Lung (tissue), 12 donors: ENCODE measurements around the gene MARCHF3. TPM values are rescaled to one million over a fixed set of nuclear protein-coding genes. Genes with fewer than 3 reads are reported as not detected.

ENCODE experiments used
- ATAC-seq: fragments of 200-7000 bp; cut with Tn5 transposase; one replicate; pipeline ENCODE4 v1.9.1; 2020; ENCODE audit warnings: moderate number of reproducible peaks; ENCODE audit not compliant: insufficient read depth, low FRiP score
- DNase-seq, 3 donors: peaks; one replicate each; pipeline ENCODE4 v3.0.0-alpha.2; 2013 to 2017
- H3K27ac ChIP-seq, 2 donors: one replicate each; pipeline ENCODE4 v1.5.1; 2013; ENCODE audit warnings: mild to moderate bottlenecking in 2 of 2, moderate library complexity in 2 of 2, control low read depth in 1 of 2, inconsistent platforms in 1 of 2, low read depth in 1 of 2, low read length in 1 of 2
- H3K27me3 ChIP-seq, 3 donors: one replicate each; pipeline ENCODE4 v1.5.1; 2013; ENCODE audit warnings: low read length in 2 of 3; ENCODE audit not compliant: control insufficient read depth in 3 of 3, insufficient read depth in 3 of 3
- H3K36me3 ChIP-seq, 4 donors: one replicate each; pipeline ENCODE4 v1.5.1; 2013; ENCODE audit warnings: low read length in 4 of 4, mild to moderate bottlenecking in 1 of 4, moderate library complexity in 1 of 4; ENCODE audit not compliant: control insufficient read depth in 4 of 4, insufficient read depth in 4 of 4
- H3K4me1 ChIP-seq, 5 donors: one replicate each; pipeline ENCODE4 v1.5.1; 2013; ENCODE audit warnings: low read length in 5 of 5, mild to moderate bottlenecking in 2 of 5, moderate library complexity in 1 of 5; ENCODE audit not compliant: control insufficient read depth in 5 of 5, insufficient read depth in 5 of 5
- H3K4me3 ChIP-seq: one replicate; pipeline ENCODE4 v1.5.1; 2013; ENCODE audit warnings: mild to moderate bottlenecking, control low read depth, moderate library complexity
- H3K9ac ChIP-seq, 2 donors: one replicate each; pipeline ENCODE4 v1.5.1; 2013; ENCODE audit warnings: low read length in 2 of 2, control low read depth in 1 of 2; ENCODE audit not compliant: insufficient read depth in 1 of 2
- H3K9me3 ChIP-seq, 4 donors: one replicate each; pipeline ENCODE4 v1.5.1; 2013; ENCODE audit warnings: low read length in 3 of 4, mild to moderate bottlenecking in 1 of 4, moderate library complexity in 1 of 4; ENCODE audit not compliant: control insufficient read depth in 4 of 4, insufficient read depth in 3 of 4
- WGBS, 2 donors: extraction: QIAGEN DNeasy Blood & Tissue Kit; methylation state at CpG; one replicate each; pipeline ENCODE4 v1.1.7; 2013; 5-methylcytosine and 5-hydroxymethylcytosine counted together
- polyA plus RNA-seq, 2 donors: library from polyadenylated mRNA; stranded (reverse); fragments of 200-250 nt; gene quantifications; one replicate each; pipeline ENCODE4 v1.2.1, GENCODE V29; 2013
- total RNA-seq, 2 donors: library from RNA; depleted of rRNA in 1 of 2; stranded (reverse); fragments of >200 nt in 1 of 2; gene quantifications; one replicate each; pipeline ENCODE4 v1.2.1, GENCODE V29; 2014 to 2021
- TF ChIP-seq, protein P1 (sequence below): IDR thresholded peaks from 2 replicates; pipeline ENCODE4 v1.5.1; 2012; ENCODE audit warnings: mild to moderate bottlenecking; ENCODE audit errors: control extremely low read depth, extremely low read depth
- donor health status: control.
- donor health status: control.
- donor health status: Bipolar disorder and iron deficiency.
- donor health status: healthy.
- donor health status: DM: yes; HTN: yes; CAD: no.

Gene MARCHF3
- total and polyA plus RNA-seq, 4 donors, result 3.7 to 17.0 (median 13.1) TPM

DNA sequence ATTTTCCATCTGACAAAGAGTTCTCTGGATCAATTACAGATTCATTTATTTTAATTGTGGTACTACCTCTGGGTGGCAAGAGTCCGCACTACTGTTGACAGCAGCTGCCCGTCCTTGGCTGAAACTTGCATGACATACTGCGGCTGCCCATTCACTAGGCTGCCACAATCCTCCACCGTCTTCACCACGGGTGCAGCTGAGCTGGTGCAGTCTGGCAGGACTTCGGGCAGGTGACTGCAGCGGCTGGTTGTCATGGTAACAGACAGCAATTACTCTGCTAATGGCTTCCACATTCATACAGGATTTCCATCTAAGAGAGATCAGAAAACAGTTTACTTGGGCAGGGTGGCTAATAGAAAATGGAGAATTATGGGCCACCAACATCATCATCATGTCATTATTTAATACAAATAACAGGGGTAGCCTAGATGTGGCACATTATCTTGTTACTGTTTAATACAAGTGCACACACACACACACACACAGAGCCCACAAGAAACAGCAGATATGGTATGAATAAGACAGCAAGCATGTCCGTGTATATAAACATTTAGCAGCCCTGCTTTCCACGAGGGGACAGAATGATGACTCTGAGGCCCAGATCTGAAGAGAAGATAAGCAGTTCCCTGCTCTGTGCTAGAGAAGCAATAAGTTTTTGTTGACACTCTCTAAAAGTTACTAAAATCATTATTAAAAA lies 112.3 kb downstream of the MARCHF3 start:
- Histone ChIP-seq H3K9ac (no peak overlapping the region), H3K4me3 (no peak overlapping the region), H3K27ac (peak overlapping the region in 1 of 2 donors; percentile 18), H3K4me1 (peaks cover 6 to 24% (median 8%) of the 10 kb centered on the region in 5 donors), H3K27me3 (no peaks in the 10 kb centered on the region), H3K36me3 (peaks cover 0 to 5% (median 0%) of the 10 kb centered on the region in 4 donors), H3K9me3 (peaks cover 0 to 2% (median 0%) of the 10 kb centered on the region in 4 donors)
- TF ChIP-seq, protein P1, sequence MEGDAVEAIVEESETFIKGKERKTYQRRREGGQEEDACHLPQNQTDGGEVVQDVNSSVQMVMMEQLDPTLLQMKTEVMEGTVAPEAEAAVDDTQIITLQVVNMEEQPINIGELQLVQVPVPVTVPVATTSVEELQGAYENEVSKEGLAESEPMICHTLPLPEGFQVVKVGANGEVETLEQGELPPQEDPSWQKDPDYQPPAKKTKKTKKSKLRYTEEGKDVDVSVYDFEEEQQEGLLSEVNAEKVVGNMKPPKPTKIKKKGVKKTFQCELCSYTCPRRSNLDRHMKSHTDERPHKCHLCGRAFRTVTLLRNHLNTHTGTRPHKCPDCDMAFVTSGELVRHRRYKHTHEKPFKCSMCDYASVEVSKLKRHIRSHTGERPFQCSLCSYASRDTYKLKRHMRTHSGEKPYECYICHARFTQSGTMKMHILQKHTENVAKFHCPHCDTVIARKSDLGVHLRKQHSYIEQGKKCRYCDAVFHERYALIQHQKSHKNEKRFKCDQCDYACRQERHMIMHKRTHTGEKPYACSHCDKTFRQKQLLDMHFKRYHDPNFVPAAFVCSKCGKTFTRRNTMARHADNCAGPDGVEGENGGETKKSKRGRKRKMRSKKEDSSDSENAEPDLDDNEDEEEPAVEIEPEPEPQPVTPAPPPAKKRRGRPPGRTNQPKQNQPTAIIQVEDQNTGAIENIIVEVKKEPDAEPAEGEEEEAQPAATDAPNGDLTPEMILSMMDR, result no peak
- DNase-seq, result peak in 1 of 3 donors; percentile 29
- ATAC-seq, result no peak
- 70 to 84% methylated on average over 9 of the region's 9 CpGs for WGBS, 2 donors

DNA sequence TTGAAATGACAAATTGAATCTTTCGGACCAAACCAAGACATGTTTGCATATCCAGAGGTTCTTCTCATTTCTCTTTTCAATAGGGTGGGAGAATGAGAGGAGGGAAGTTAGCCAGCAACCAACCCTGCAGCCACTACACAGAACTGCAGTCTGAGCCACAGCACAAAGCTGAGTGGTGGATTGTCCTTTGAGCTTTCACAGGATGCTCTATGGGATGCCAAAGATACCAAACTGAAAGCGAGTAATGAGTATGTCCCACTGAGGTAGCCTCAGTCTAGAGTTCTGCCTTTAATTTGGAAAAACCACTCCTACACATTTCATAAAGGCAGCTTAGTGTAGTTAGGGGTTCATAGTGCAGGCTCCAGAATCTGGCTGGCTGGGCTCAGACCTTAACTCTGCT lies 114.9 kb downstream of the MARCHF3 start:
- Histone ChIP-seq H3K9ac (no peak overlapping the region), H3K27ac (no peak overlapping the region), H3K36me3 (peaks cover 0 to 6% (median 2%) of the 10 kb centered on the region in 4 donors), H3K27me3 (no peaks in the 10 kb centered on the region), H3K4me1 (peaks cover 6 to 21% (median 8%) of the 10 kb centered on the region in 5 donors), H3K9me3 (peaks cover 0 to 2% (median 0%) of the 10 kb centered on the region in 4 donors), H3K4me3 (no peak overlapping the region)
- TF ChIP-seq, protein P1, result no peak
- ATAC-seq, result no peak
- no peak for DNase-seq
- 86 to 95% methylated on average over 2 of the region's 2 CpGs for WGBS, 2 donors

DNA sequence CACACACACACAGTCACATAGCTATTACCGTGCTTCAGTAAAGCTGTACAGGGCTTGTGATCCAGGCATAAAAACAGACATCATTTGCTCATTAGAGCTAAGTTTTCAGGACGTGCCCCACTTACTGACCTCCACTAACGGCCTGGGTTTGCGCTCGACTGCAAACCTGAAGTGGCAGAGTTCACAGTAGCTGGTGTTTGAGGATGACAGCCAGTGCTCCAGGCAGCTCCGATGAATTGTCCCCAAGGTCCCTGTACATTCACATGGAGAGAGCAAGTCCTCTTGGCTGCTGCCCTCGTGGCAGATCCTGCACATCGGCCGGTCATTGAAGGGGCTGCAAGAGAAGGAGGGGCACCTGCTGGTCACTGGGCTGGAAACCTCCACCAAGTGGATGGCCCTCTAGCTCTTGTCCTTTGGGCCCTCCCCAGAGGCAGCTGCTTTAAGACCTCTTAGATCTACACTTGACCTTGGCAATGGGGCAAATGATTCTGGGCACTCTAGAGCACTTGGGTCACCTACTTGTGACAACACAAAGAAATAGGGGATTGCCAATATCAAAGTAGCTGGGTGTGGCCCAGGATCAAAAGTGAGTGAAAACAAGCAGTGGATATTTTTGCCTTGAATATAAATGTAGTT lies 115.4 kb downstream of the MARCHF3 start:
- Histone ChIP-seq H3K9me3 (peaks cover 0 to 2% (median 0%) of the 10 kb centered on the region in 4 donors), H3K4me3 (no peak overlapping the region), H3K27ac (no peak overlapping the region), H3K27me3 (no peaks in the 10 kb centered on the region), H3K36me3 (peaks cover 0 to 9% (median 2%) of the 10 kb centered on the region in 4 donors), H3K4me1 (peaks cover under 1 to 21% (median 7%) of the 10 kb centered on the region in 5 donors), H3K9ac (no peak overlapping the region)
- TF ChIP-seq, protein P1, result no peak
- ATAC-seq (no peak), DNase-seq (no peak)
- WGBS, 2 donors, result 75 to 84% methylated on average over 9 of the region's 9 CpGs
